ENCODE results near the gene DNAJB5. TPM values are rescaled to one million over a fixed set of nuclear protein-coding genes. Genes with fewer than 3 reads are reported as not detected.

The DNAJB5 gene
- total RNA-seq, 4 donors from 2014 or later = 3.5 to 16.6 (median 6.5) TPM

- H3K9me3 ChIP-seq = no peaks in the 10 kb centered on the region
- H3K27me3 ChIP-seq = no peaks in the 10 kb centered on the region
- H3K27ac ChIP-seq = no peak overlapping the region
- intact Hi-C loops (cut with DNase I) = no loop called here
- H3K4me3 ChIP-seq = no peak overlapping the region
- no peaks in the 10 kb centered on the region for H3K4me1 ChIP-seq
- DNase-seq = no peak
- no peaks in the 10 kb centered on the region for H3K36me3 ChIP-seq
- WGBS, 2 donors = 40 to 87% methylated on average over 1 to 5 of the region's 11 CpGs
- TF ChIP-seq CTCF (IDR thresholded peaks at IDR 0.05) = no peak
These were observed 13.1 kb upstream of the DNAJB5 start for GRCh38 chr9:34976441-34976840.

- Histone ChIP-seq H3K4me1 (no peaks in the 10 kb centered on the region), H3K27ac (no peak overlapping the region), H3K27me3 (no peaks in the 10 kb centered on the region), H3K36me3 (no peaks in the 10 kb centered on the region), H3K9me3 (no peaks in the 10 kb centered on the region), H3K4me3 (no peak overlapping the region)
- intact Hi-C loops (cut with DNase I) = no loop called here
- DNase-seq = no peak
- TF ChIP-seq CTCF (IDR thresholded peaks at IDR 0.05) (no peak), POLR2A (IDR thresholded peaks at IDR 0.05) (no peak)
- 87 to 92% methylated on average over 7 to 9 of the region's 11 CpGs for WGBS, 2 donors
These were observed 12.6 kb upstream of the DNAJB5 start for GRCh38 chr9:34976992-34977391.

- 50 to 73% methylated on average over 7 of the region's 11 CpGs for WGBS, 2 donors
- H3K4me1 ChIP-seq = no peaks in the 10 kb centered on the region
- H3K36me3 ChIP-seq = no peaks in the 10 kb centered on the region
- no peak for DNase-seq
- H3K27ac ChIP-seq = no peak overlapping the region
- no peaks in the 10 kb centered on the region for H3K9me3 ChIP-seq
- H3K27me3 ChIP-seq = no peaks in the 10 kb centered on the region
- no peak overlapping the region for H3K4me3 ChIP-seq
- TF ChIP-seq CTCF (IDR thresholded peaks at IDR 0.05) (no peak), POLR2A (IDR thresholded peaks at IDR 0.05) (no peak)
- intact Hi-C loops (cut with DNase I) = loop anchor here (10.0 kb wide), 1 partner anchor 495 kb away; no protein-coding TSS in a partner anchor
These were observed 9.3 kb upstream of the DNAJB5 start for GRCh38 chr9:34980181-34980761.

- H3K27ac ChIP-seq = no peak overlapping the region
- intact Hi-C loops (cut with DNase I) = loop anchor here (10.0 kb wide), 1 partner anchor 492 kb away; no protein-coding TSS in a partner anchor
These were observed 7.2 kb upstream of the DNAJB5 start for GRCh38 chr9:34982361-34982760.

More at GRCh38 chr9:34982361-34982760, 7.2 kb upstream of the DNAJB5 start:
- WGBS, 2 donors = 80% methylated on average over 1 of the region's 7 CpGs; no CpG with 5 or more reads in 1 of the 2 donors
- Histone ChIP-seq H3K9me3 (no peaks in the 10 kb centered on the region), H3K27me3 (no peaks in the 10 kb centered on the region), H3K4me1 (peaks cover 0 to 9% (median 0%) of the 10 kb centered on the region in 3 donors), H3K4me3 (no peak overlapping the region), H3K36me3 (no peaks in the 10 kb centered on the region)
- TF ChIP-seq CTCF (IDR thresholded peaks at IDR 0.05) (no peak), POLR2A (IDR thresholded peaks at IDR 0.05) (no peak)
- no peak for DNase-seq
